T-helper 2 cell treated with Interferon-gamma antibody and Interleukin-4, amounts not matched to agents 100 ng/mL and 5 ng/mL, for 36 hours (primary cell): Measurements from ENCODE around the gene SNX30. TPM values are rescaled to one million over a fixed set of nuclear protein-coding genes. Genes with fewer than 3 reads are reported as not detected.

Experiments used
- intact Hi-C: fragments of 100-400 bp; cut with micrococcal nuclease; formaldehyde crosslinking; loops from one replicate; pipeline ENCODE4 v1.15.1; 2023
- total RNA-seq: library from RNA; stranded (reverse); gene quantifications from 2 replicates; pipeline ENCODE4 v1.2.3, GENCODE V29; 2022

The SNX30 gene
- total RNA-seq, 1 donor from 2014 or later = 4.0 TPM

DNA sequence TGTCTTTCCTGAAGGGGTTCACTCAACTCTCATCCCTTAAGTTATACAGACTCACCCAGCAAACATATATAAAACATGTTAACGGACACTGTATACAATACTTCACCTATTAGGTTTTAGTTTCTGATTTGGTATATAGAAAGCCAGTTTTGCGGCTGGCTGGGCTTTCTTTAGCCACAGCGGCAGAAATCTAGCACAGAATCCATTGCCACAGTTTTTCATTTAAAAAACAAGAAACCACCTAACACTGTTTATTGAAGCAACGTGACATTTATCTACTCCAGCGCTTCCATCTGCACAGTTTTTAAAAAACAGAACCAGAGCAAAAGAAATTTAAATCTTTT lies 67.3 kb downstream of the SNX30 start:
- intact Hi-C loops = no loop called here

DNA sequence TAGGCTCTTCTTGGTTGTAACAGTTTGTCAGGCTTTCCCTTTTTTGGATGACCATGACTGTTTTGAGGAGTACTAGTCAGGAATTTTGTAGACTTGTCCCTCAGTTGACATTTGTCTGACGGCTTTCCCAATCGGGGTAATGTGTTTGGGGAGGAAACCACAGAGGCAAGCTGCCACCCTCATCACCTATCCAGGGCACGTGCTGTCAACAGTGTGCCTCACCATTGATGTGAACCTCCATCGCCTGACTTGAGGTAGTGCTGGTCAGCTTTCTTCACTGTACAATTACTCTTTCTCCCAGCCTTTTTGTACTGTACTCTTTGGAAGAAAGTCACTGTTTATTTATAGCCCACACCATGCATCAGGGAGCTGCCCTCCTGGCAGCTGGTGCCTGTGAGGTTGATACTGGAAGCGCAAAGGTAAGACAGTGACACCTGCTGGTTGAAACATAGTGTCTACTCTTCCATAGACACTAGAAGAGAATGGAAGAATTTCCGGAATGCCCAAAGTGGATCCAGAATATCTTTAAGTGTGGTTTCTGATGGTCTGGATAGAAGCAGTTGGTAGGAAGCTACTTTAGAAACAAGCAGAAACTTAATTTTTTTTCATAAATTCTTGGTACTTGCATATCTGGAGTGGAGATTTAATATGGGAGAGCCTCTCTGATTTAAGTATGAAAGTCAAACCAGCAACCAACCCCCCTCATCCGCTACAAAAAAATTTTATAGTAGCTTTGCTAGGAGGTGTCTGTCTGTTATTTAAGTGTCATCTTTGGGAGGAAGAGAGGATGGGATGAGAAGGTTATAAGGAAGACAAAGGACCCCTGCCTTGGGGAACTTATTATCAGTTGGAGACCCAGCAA lies 69.3 kb downstream of the SNX30 start:
- intact Hi-C loops = no loop called here

DNA sequence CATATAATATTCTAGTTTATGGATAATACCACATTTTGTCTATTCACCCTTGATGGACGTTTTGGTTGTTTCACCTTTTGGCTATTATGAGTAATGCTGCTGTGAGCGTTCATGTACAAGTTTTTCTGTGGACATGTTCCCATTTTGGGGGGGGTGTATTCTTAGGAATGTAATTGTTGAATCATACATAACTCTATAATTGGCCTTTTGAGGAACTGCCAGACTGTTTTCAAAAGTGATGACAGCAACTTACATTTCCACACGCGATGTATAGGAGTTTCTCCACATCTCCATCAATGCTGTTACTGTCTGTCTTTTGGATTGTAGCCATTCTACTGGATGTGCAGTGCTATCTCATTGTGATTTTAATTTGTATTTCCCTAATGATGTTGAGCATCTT lies 70.3 kb downstream of the SNX30 start:
- intact Hi-C loops = no loop called here

DNA sequence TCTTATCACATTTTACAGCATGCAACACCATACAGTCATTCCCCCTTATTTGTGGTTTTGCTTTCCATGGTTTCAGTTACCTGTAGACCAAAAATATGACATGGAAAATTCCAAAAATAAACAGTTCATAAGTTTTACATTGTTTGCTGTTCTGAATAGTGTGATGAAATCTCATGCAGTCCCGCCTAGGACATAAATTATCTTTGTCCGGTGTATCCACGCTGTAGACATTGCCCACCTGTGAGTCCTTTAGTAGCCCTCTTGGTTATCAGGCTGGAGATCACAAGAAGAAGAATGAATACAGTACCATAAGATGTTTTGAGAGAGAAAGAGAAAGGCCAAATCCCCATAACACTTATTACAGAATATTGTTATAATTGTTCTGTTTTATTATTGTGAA lies 72.1 kb downstream of the SNX30 start:
- intact Hi-C loops = no loop called here

- intact Hi-C loops = no loop called here
Measured at GRCh38 chr9:112823257-112823656, 72.7 kb downstream of the SNX30 start.

DNA sequence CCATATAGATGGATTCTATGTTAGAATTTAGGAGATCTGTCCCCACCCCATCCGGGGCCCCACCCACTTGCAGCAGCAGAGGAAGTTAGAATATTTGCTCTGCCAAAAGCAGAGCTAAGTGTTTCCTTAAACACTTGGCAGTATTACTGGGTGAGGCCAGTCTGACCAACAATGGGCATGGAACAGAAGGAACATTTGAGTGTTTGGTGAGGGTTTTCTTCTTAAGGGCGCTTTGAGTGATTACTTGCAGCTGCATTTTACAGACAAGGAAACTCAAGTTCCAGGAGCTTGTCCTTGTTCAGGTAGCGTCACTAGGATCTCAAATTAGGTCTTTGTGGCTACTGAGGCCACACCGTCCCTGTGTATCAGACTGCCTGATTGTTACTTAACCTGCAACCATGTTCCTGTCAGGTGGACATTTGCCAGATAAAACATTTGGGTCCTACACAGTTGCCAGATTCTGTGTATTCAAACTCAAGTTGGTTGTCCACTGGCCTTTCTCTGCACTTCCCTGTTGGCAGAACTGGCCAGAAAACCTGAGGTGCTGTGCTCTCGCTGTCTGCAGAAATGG lies 80.8 kb downstream of the SNX30 start:
- intact Hi-C loops = no loop called here

DNA sequence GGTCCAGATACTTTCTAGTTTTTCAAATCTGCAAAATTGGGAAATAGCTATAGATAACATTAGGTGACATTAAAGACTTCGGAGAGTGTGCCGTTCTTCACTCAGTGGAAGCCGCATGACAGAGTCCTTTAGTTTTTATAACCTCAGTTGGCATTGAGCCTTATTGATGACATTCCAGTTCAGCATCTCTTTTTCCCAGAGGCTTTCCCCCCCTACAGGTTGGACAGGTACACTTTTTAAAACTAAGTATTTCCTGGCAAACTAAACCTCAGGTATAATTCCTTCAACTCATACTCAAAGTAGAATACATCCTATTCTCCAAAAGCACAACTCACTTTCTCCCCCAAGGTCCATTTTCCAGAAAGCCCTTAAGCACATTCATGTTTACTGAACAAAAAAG lies 81.4 kb downstream of the SNX30 start:
- intact Hi-C loops = no loop called here

GRCh38 chr9:112833081-112833480 lies 82.5 kb downstream of the SNX30 start:
- intact Hi-C loops = no loop called here

GRCh38 chr9:112836394-112836793 lies 85.8 kb downstream of the SNX30 start:
- intact Hi-C loops = no loop called here

DNA sequence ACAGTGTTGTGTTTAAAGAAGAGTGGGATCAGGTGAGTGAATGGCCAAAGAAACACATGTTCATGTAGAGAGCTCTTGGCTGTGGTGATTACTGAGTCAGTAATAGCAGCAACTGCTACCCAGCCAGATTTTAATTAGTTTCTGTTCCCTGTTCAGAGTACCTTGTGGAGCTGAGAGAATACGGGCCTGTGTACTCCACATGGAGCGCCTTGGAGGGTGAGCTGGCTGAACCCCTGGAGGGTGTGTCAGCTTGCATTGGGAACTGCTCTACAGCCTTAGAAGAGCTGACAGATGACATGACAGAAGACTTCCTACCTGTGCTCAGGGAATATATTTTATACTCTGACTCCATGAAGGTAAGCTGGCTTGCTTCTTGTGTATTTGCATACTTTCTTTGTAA lies 87.8 kb downstream of the SNX30 start:
- intact Hi-C loops = no loop called here

GRCh38 chr9:112839331-112839730 lies 88.8 kb downstream of the SNX30 start:
- intact Hi-C loops = no loop called here

DNA sequence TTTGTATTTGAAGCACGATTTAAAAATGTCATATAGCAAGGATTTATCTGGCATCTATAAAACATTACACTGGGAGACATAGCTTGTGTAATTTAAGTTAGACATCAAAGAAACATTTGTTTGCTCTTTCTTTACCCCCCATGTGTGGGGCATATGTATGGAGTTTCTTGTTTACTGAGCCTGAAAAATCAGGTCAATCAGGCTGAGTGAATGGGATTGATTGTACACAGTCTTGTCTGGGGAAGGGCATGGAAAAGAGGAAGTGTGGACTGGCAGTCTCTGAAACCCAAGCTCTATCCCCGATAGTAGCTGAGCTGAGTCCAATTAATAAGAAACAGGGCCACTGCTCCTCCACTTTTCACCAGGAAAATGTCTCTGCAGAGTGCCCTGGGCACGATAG lies 90.7 kb downstream of the SNX30 start:
- intact Hi-C loops = loop anchor here (5.0 kb wide), 1 partner anchor 271 kb away; no protein-coding TSS in a partner anchor

DNA sequence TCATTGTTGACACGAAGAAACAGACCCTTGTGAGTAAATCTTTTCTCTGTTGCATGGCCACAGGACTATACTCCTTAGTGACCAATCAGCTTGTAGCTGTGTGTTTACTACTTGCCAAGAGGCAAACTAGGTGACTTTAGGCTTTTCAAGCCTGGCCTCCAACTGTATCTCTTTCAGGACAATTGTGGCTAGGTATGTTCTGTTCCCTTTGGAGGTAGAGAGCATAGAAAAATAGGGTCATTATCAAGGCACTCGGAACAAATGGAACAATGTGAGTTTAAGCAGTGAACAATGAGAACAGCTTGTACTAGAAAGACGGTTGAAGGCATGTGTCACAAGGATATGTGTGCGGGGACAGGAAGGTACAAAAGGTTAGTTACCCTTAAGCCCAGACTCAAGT lies 92.0 kb downstream of the SNX30 start:
- intact Hi-C loops = loop anchor here (5.0 kb wide), 1 partner anchor 270 kb away; no protein-coding TSS in a partner anchor

GRCh38 chr9:112844771-112845542 lies 94.4 kb downstream of the SNX30 start:
- intact Hi-C loops = loop anchor here (1.0 to 5.0 kb wide), 2 partner anchors 58 to 267 kb away; no protein-coding TSS in a partner anchor

DNA sequence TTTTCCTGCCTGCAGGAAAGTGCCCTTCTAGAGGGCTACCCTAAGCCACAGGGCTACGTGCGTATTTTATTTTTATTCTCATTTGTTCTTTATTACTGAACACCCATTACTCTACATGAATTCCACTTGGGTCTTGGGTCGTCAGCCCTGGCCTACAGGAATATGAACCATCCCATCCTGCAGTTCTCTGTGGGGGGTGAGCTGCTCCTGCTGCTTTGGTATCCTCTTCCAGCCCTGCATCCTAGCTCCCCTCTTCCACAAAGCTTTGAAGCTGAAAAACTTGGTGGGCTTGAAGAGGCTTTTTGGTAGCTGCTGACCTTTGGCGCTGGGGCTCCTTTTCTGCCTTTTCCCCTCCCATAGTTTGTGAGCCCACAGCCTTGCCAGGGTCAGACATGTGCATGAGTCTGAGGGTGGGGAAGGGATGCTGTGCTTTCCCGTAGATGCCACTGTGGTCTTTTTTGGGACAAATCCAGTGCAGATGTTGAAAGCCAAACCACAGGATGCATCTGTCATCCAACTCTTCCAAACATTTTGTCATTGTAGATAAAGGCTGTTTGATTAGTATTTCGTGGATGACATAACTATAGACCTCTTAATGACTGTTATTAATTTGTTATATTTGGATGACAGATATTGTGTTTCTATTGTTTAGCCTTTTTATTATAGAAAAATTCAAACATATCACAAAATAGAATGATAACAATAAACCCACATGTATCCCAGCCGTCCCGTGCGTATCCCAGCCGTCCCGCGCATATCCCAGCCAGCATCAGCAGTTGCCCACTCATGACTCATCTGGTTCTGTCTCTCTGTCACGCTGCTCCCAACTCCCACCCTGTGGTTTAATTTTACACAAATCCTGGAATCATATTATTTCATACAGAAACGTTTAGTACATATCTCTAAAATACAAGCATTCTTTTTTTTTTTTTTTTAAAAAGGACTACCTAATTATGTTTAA lies 96.2 kb downstream of the SNX30 start:
- intact Hi-C loops = no loop called here

- intact Hi-C loops = no loop called here
Measured at GRCh38 chr9:112848316-112849151, 98.0 kb downstream of the SNX30 start.

DNA sequence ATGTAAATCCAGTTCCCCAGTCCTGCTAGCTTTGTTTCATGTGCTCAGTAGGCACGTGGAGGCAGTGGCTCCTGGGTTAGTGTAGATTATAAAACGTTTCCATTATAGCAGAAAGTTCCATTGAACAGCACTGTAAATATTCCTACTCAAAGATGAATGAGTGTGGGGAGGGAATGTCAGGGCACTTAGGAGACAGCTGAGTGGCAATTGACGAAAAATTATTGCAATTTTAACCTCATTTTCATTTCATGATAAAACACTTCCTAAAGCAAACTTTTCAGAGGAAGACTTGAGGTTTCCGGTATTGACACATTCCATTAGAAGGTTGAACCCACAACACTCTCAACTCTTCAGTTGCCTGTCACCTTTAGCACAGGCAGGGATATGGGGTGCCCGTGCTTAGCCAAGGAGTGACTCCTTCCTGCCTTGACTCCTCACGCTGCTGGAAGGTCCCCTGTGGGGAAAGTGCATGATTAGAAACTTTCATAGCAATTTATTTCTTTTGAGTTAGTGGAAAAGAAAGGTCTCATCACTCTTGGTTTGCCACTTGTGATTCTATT lies 98.9 kb downstream of the SNX30 start:
- intact Hi-C loops = no loop called here

GRCh38 chr9:112850840-112851239 lies 100.3 kb downstream of the SNX30 start:
- intact Hi-C loops = no loop called here

DNA sequence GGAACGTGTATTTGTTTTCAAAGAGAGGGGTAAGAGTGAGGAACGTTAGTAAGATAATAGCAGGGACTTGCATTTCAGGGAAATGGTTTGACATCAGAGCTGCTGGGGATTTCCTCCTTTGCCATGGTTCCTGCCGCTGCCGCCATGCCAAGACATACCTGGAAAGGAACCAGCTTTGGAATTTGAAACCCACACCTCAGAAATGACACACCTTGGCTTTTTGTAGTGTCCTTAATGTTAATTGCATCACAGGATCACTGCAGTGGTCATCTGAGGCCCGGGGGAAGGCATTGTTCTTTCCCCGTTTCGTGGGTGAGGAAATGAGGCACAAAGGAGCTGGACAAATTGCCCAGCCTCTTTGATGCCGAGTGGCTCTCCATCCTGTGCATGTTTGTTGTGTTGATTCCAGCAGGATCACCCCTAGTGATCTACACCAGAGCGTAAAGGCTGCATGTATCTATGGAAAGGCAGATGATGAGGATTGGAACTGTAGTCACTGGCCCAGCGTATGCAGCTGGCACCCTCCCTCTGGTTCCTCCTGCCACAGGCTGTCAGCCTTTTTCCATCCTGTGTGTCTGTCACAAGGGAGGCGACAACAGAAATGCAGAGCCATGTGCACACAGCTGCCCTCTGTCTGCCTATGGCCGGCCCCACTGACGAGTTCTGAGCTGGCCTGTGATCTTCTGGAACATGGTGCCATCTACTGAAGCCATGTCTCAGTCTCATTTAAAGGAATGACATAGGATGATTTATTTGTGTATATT lies 102.4 kb downstream of the SNX30 start:
- intact Hi-C loops = no loop called here
